Muscle layer of colon (tissue), 2 donors: ENCODE measurements around the gene POLR1G.

Source experiments
- H3K27ac ChIP-seq: one replicate; pipeline ENCODE4 v1.7.0; 2013; ENCODE audit warnings: low read depth, mild to moderate bottlenecking, low read length, moderate library complexity
- H3K27me3 ChIP-seq, 2 donors: one replicate each; pipeline ENCODE4 v1.7.0; 2013; ENCODE audit warnings: low read length in 2 of 2, mild to moderate bottlenecking in 2 of 2; ENCODE audit not compliant: insufficient read depth in 2 of 2, control insufficient read depth in 1 of 2
- H3K36me3 ChIP-seq: one replicate; pipeline ENCODE4 v1.7.0; 2013; ENCODE audit warnings: mild to moderate bottlenecking, low read length; ENCODE audit not compliant: insufficient read depth
- H3K4me1 ChIP-seq: one replicate; pipeline ENCODE4 v1.7.0; 2013; ENCODE audit warnings: mild to moderate bottlenecking, low read length; ENCODE audit not compliant: insufficient read depth
- H3K4me3 ChIP-seq, 2 donors: one replicate each; pipeline ENCODE4 v1.7.0; 2013; ENCODE audit warnings: low read length in 2 of 2, low read depth in 1 of 2, mild to moderate bottlenecking in 1 of 2, moderate library complexity in 1 of 2
- H3K9ac ChIP-seq: one replicate; pipeline ENCODE4 v1.7.0; 2013; ENCODE audit warnings: low read length
- H3K9me3 ChIP-seq: one replicate; pipeline ENCODE4 v1.7.0; 2013; ENCODE audit warnings: mild to moderate bottlenecking, low read length
- donor health status: abdominal sarcoma.
- donor health status: Adenocarcinoma of cecum.

Gene POLR1G

DNA sequence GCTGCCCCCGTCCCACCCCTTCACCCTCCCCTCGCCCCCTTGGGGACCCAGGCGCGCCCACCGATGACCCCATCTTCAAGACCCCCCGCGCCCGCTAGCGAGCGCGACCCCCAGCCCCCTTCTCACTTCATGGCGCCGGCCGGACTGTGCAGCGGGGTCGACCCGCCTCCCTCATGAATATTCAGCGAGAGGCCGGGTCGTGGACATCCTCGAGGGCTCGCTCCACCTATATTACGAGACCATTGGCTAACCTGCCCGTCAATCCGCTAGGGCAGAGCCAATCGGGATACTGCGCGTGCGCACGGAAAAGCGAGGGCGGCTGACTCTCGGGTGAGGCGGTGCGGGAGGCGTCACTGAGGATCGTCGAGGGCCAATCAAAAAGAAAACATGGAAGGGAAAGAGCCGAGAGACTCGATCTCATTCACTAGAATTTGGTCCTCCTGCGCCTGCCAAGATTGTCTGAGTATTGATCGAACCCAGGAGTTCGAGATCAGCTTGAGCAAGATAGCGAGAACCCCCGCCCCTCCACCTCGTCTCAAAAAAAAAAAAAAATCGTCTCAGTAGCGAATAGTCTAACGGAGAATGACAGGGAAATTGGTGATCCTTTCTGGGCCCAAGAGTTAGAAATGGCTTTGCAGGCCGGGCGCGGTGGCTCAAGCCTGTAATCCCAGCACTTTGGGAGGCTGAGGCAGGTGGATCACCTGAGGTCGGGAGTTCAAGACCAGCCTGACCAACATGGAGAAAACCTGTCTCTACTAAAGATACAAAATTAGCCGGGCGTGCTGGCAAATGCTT lies 35.8 kb upstream of the POLR1G start, which contains the start of gene ERCC2:
ERCC2 (minus strand) TSS at position 164 of the 795 bp plus-strand sequence; CDS start at position 131, 33 bp downstream.
- Histone ChIP-seq H3K36me3 (no peaks in the 10 kb centered on the region), H3K27ac (peak within 1 kb of the TSS; percentile 39), H3K4me1 (peaks cover 4% of the 10 kb centered on the region), H3K27me3 (no peaks in the 10 kb centered on the region), H3K9me3 (no peaks in the 10 kb centered on the region), H3K9ac (no peak within 1 kb of the TSS), H3K4me3 (peak within 1 kb of the TSS; percentile 65 to 80)

GRCh38 chr19:45376045-45376724 lies 30.3 kb upstream of the POLR1G start:
- Histone ChIP-seq H3K9me3 (no peaks in the 10 kb centered on the region), H3K36me3 (no peaks in the 10 kb centered on the region), H3K27ac (no peak overlapping the region), H3K9ac (no peak overlapping the region), H3K4me1 (no peaks in the 10 kb centered on the region), H3K27me3 (no peaks in the 10 kb centered on the region), H3K4me3 (no peak overlapping the region)

DNA sequence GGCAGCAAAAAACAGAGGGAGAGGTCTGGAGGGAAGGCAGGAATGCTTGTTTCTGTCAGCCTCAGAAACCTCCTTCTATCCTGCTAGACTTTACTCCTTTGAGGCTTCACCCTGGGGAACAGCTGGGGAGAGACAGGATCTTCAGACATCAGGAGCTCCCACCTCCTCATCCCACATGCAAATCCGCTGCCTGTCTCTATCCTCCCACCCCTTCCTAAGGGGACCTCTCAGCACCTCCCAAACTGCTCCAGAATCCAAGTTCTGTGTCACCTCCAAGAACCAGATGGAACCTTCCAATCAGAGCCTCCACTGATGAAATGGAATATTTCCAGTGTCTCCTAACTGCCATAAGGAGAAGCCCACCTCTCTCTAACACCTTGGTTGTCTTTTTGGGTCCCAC lies 26.3 kb upstream of the POLR1G start:
- Histone ChIP-seq H3K4me1 (no peaks in the 10 kb centered on the region), H3K27ac (no peak overlapping the region), H3K27me3 (peaks cover 4 to 5% of the 10 kb centered on the region in 2 donors)

DNA sequence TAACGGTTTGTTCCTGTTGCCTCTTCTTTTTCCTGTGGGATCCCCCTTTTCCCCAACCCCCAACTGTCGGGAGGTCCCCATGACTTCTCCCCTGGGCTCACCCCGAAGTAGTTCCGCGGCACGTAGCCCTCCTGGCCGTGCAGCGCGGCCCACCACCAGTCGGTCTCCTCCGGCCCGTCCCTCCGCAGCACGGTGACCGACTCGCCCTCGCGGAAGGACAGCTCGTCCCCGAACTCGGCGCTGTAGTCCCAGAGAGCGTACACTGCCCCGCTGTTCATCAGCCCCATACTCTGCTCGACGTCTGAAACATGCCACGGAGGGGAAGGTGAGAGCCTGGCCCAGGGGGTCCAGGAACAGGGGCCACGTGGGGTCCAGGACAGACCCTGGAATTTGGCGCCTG lies 24.0 kb upstream of the POLR1G start:
- Histone ChIP-seq H3K9me3 (no peaks in the 10 kb centered on the region), H3K9ac (no peak overlapping the region), H3K27ac (no peak overlapping the region), H3K4me3 (no peak overlapping the region), H3K27me3 (peaks cover 16 to 17% of the 10 kb centered on the region in 2 donors), H3K36me3 (no peaks in the 10 kb centered on the region), H3K4me1 (no peaks in the 10 kb centered on the region)

More for the DNA sequence above, 26.3 kb upstream of the POLR1G start:
- H3K4me3 ChIP-seq, result no peak overlapping the region
- no peaks in the 10 kb centered on the region for H3K9me3 ChIP-seq
- H3K9ac ChIP-seq, result no peak overlapping the region
- H3K36me3 ChIP-seq, result no peaks in the 10 kb centered on the region

- H3K4me3 ChIP-seq, result no peak overlapping the region
- no peaks in the 10 kb centered on the region for H3K4me1 ChIP-seq
- no peaks in the 10 kb centered on the region for H3K9me3 ChIP-seq
- no peak overlapping the region for H3K27ac ChIP-seq
- H3K36me3 ChIP-seq, result no peaks in the 10 kb centered on the region
- peaks cover 16 to 17% of the 10 kb centered on the region in 2 donors for H3K27me3 ChIP-seq
- no peak overlapping the region for H3K9ac ChIP-seq
Measured at GRCh38 chr19:45385392-45386221, 20.8 kb upstream of the POLR1G start.

DNA sequence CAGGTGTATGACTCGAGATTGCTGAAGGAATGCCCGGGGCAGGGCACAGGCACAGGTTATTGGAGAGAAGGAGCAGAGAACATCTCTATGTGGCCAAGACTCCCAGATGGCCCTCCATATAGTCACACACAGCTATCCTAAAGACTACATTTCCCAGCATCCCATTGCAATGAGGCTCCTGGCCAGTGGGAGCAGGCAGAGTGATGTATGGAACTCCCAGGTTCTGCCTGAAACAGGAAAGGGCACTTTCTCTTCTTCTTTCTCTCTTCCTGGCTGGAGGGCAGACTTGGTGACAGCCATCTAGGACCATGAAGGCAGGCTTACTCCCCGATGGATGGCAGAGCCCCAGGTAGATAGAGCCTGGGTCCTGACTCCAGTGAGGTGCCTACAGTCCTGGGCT lies 15.1 kb upstream of the POLR1G start:
- Histone ChIP-seq H3K4me1 (no peaks in the 10 kb centered on the region), H3K27ac (no peak overlapping the region), H3K9ac (no peak overlapping the region), H3K36me3 (no peaks in the 10 kb centered on the region), H3K27me3 (no peaks in the 10 kb centered on the region), H3K4me3 (no peak overlapping the region), H3K9me3 (no peaks in the 10 kb centered on the region)

- no peak overlapping the region for H3K9ac ChIP-seq
- no peaks in the 10 kb centered on the region for H3K36me3 ChIP-seq
- H3K27ac ChIP-seq, result no peak overlapping the region
- H3K4me1 ChIP-seq, result no peaks in the 10 kb centered on the region
- no peaks in the 10 kb centered on the region for H3K9me3 ChIP-seq
- no peak overlapping the region for H3K4me3 ChIP-seq
- H3K27me3 ChIP-seq, result no peaks in the 10 kb centered on the region
Measured at GRCh38 chr19:45391871-45392665, 14.4 kb upstream of the POLR1G start.

DNA sequence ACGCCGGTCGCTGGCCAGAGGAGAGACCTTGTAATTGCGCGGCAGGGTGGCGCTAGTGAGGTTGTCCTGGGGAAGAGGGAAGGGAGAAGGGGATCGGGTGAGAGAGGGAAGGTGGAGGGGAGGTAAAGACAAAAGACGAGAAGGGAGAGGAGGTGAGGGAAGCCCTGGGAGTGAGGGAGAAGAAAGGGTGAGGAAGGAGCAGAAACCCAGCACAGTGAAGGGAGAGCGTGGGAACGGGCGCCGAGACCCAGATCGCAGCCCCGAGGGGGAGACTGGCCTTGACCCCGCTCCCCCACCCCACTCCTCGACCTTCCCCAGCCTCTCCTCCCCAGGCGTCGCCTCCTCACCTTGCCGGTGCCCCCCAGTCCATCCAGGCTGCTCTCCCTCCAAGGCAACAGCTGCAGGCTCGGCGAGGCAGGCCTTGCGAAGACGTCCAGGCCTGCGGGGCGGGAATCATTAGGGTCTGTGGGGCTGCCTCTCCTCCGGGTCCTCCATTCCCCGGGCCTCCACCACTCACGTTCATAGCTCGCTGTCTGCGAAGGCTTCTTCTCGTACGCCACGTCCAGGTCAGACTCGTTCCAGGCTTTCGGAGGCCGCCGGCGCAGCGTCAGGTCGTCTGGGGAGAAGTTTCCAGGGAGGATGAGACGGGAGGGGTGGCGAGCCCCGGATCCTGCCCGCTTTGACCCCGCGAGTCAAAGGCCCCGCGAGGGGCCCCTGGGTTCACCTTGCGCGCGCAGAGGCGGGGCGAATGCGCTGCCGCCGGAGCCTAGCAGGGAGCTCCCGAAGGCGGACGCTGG lies 10.4 kb upstream of the POLR1G start:
- Histone ChIP-seq H3K27me3 (no peaks in the 10 kb centered on the region), H3K9me3 (no peaks in the 10 kb centered on the region), H3K4me1 (peaks cover 3% of the 10 kb centered on the region), H3K4me3 (no peak overlapping the region), H3K9ac (no peak overlapping the region), H3K27ac (no peak overlapping the region), H3K36me3 (no peaks in the 10 kb centered on the region)

DNA sequence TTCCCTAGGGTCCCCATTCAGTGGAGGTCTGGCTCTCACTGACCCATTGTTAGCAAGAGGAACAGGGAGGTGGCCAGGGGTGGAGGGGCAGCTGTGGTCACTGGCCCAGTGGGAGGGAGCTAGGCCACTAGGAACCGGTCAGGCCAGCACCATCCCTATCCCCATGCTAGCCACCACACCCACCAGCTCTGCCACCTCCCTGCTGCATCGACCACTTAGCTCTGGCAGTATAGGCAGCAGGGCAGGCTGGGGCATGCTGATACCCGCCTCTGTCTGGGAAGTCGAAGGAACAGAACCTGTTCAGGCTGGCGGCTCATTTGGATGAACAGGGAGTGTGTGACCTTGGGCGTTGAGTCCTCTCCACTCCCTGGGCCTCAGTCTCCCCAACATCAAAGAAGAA lies 6.3 kb upstream of the POLR1G start:
- H3K27me3 ChIP-seq, result peaks cover 11 to 27% of the 10 kb centered on the region in 2 donors
- peaks cover 12% of the 10 kb centered on the region for H3K4me1 ChIP-seq
- H3K27ac ChIP-seq, result no peak overlapping the region
- H3K9me3 ChIP-seq, result no peaks in the 10 kb centered on the region
- no peak overlapping the region for H3K4me3 ChIP-seq
- no peak overlapping the region for H3K9ac ChIP-seq
- H3K36me3 ChIP-seq, result no peaks in the 10 kb centered on the region

GRCh38 chr19:45401815-45402214 lies 4.6 kb upstream of the POLR1G start:
- peaks cover 11 to 27% of the 10 kb centered on the region in 2 donors for H3K27me3 ChIP-seq
- H3K27ac ChIP-seq, result no peak overlapping the region
- no peaks in the 10 kb centered on the region for H3K9me3 ChIP-seq
- peaks cover 16% of the 10 kb centered on the region for H3K4me1 ChIP-seq
- no peaks in the 10 kb centered on the region for H3K36me3 ChIP-seq
- H3K4me3 ChIP-seq, result no peak overlapping the region
- H3K9ac ChIP-seq, result no peak overlapping the region
